ENCODE measurements around the gene BCAS1.

BCAS1 gene

DNA sequence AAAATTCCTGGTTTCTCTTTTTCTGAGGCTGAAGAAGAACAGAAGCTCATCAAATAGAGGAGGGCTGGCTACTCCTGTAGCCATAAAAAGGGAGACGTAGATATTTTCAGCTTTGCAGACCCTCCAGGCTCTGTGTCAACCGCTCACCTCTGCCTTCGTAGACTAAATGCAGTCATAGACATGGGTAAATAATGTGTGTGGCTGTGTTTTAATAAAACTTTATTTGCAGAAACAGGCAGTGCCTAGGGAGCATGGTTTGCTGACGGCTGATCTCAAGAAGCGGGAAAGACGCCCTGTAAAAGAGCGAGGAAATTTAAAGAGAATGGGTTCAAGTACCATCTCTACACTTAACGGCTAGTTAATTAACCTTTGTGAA is 171.8 kb downstream of the BCAS1 start:
- Histone ChIP-seq H3K4me3 (ENCODE audit: low read depth, low read length) (no peak overlapping the region), H3K27me3 (ENCODE audit: insufficient read depth, low read depth, severe bottlenecking) (no peaks in the 10 kb centered on the region), H3K27ac (peak overlapping the region; percentile 20; the same call in 1 of the 2 replicates), H3K9me3 (ENCODE audit: severe bottlenecking) (no peaks in the 10 kb centered on the region), H3K36me3 (no peaks in the 10 kb centered on the region)
- DNase-seq, result no peak
- TF ChIP-seq, protein P1, sequence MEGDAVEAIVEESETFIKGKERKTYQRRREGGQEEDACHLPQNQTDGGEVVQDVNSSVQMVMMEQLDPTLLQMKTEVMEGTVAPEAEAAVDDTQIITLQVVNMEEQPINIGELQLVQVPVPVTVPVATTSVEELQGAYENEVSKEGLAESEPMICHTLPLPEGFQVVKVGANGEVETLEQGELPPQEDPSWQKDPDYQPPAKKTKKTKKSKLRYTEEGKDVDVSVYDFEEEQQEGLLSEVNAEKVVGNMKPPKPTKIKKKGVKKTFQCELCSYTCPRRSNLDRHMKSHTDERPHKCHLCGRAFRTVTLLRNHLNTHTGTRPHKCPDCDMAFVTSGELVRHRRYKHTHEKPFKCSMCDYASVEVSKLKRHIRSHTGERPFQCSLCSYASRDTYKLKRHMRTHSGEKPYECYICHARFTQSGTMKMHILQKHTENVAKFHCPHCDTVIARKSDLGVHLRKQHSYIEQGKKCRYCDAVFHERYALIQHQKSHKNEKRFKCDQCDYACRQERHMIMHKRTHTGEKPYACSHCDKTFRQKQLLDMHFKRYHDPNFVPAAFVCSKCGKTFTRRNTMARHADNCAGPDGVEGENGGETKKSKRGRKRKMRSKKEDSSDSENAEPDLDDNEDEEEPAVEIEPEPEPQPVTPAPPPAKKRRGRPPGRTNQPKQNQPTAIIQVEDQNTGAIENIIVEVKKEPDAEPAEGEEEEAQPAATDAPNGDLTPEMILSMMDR (IDR thresholded peaks at IDR 0.05; ENCODE audit: low read depth, low read length), result no peak

DNA sequence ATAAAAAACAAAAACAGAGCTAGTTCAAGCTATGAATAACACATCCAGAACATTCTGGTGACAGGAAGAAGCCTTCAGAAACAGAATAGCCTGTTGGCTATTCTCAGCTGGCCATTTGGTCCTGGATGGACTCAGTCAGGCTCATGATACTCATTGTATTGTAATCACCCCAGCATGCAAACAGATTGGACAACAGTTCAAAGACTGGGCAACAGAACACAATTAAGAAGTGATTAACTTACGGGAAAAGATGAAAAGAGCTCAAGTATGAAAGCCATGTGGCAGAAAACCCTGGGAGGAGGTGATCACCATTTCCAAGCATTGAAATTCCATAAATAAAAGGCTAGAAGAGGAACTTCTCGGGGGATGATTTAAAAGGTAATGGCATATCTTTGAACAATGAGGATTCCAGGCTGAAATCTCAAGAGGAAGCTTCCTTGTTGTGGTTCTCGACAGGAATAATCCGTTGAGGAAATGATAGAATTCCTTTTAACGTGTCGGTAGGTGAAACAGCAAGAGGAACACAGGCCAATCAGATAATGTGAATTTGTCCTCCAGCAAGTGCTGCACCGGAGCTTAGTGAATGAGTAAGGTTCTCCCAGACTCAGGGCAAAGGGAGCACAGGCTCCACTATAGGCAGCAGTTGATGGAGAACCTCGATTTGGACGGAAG is 172.4 kb downstream of the BCAS1 start:
- Histone ChIP-seq H3K27ac (no peak overlapping the region; the same call in 1 of the 2 replicates), H3K4me3 (ENCODE audit: low read depth, low read length) (no peak overlapping the region), H3K27me3 (ENCODE audit: insufficient read depth, low read depth, severe bottlenecking) (no peaks in the 10 kb centered on the region), H3K36me3 (no peaks in the 10 kb centered on the region), H3K9me3 (ENCODE audit: severe bottlenecking) (no peaks in the 10 kb centered on the region)
- DNase-seq, result no peak
- TF ChIP-seq, protein P1 (IDR thresholded peaks at IDR 0.05; ENCODE audit: low read depth, low read length), result no peak

DNA sequence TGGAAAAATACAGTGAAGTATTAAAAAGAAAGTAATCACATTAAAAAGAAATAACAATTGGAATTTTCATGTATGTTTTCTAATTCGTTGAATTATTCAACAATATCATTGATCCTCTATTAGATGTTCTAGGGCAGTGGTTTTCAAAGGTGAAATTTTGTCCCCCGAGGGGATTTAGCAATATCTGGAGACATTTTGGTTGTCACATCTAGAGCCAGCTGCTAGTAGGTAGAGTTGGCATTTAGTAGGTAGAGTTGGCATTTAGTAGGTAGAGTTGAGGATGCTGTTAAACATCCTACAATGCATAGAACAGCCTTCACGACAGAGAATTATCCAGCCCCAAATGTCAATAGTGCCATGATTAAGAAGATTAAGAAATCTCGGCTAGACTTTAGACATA is 173.7 kb downstream of the BCAS1 start:
- no peaks in the 10 kb centered on the region for H3K9me3 ChIP-seq (ENCODE audit: severe bottlenecking)
- no peak overlapping the region for H3K27ac ChIP-seq
- H3K4me3 ChIP-seq (ENCODE audit: low read depth, low read length), result no peak overlapping the region
- DNase-seq, result no peak
- H3K27me3 ChIP-seq (ENCODE audit: insufficient read depth, low read depth, severe bottlenecking), result no peaks in the 10 kb centered on the region
- H3K36me3 ChIP-seq, result no peaks in the 10 kb centered on the region
- TF ChIP-seq, protein P1 (IDR thresholded peaks at IDR 0.05; ENCODE audit: low read depth, low read length), result no peak

DNA sequence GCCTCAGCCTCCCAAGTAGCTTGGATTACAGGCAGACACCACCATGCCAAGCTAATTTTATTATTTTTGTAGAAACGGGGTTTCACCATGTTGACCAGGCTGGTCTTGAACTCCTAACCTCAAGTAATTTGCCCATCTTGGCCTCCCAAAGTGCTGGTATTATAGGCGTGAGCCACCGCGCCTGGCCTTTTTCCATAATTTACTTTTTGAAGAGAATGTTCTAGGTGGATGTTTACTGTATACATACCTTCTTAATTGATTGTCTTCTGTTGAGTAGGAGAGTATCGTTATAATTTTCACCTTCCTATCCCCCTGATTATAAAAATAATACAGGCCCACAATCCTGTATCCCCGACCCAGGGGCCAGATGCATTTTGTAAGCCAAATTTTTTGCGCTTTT is 174.4 kb downstream of the BCAS1 start:
- TF ChIP-seq, protein P1 (IDR thresholded peaks at IDR 0.05; ENCODE audit: low read depth, low read length), result no peak
- H3K36me3 ChIP-seq, result no peaks in the 10 kb centered on the region
- H3K4me3 ChIP-seq (ENCODE audit: low read depth, low read length), result no peak overlapping the region
- DNase-seq, result no peak
- H3K9me3 ChIP-seq (ENCODE audit: severe bottlenecking), result no peaks in the 10 kb centered on the region
- no peaks in the 10 kb centered on the region for H3K27me3 ChIP-seq (ENCODE audit: insufficient read depth, low read depth, severe bottlenecking)
- no peak overlapping the region for H3K27ac ChIP-seq

DNA sequence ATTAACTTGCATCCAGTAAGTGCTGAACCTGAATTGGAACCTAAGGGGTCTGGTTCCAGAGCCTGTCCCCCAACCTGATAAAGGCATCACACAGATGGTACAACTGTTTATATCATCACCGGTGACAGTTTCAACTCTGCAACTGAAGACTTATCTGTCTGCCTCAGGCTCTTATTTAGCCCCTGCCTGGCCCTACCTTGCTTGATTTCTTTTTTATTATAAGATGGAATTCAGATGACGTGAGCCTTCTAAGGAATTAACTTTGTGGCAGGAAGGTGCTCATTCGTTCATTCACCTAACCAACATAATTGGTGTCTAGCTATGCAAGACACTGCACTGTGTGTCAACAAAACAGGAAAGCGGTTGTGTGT is 175.0 kb downstream of the BCAS1 start:
- Histone ChIP-seq H3K4me3 (ENCODE audit: low read depth, low read length) (no peak overlapping the region), H3K27ac (no peak overlapping the region), H3K27me3 (ENCODE audit: insufficient read depth, low read depth, severe bottlenecking) (no peaks in the 10 kb centered on the region), H3K9me3 (ENCODE audit: severe bottlenecking) (no peaks in the 10 kb centered on the region), H3K36me3 (no peaks in the 10 kb centered on the region)
- TF ChIP-seq, protein P1 (IDR thresholded peaks at IDR 0.05; ENCODE audit: low read depth, low read length), result no peak
- no peak for DNase-seq

All from WERI-Rb-1 (cell line).